ENCODE measurements around the gene NTM.
"Not testable (repeated sequence)": the region's sequence is repeated elsewhere in the genome, so short reads cannot be mapped to it uniquely, and the experiment has no call there.

The NTM gene

DNA sequence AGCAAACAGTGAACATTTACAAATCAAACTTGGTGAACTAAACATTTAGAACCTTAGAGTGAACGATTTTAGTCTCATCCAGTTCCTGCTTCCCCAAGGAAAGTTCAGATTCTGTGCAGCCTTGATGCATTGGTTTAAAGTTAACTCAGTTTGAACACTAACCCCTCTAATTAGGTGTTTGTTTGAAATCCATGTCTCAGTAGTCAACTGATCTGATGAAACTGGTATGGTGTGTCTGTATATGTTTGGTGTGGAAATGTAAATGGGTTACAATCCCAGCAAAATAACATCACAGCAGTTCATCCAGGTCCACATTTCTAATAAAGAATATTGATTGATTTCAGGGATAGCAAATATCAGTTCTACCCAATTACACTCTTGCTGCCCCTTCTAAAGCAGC, 532.0 kb downstream of the NTM start:
- in situ Hi-C loops (cut with MboI; ENCODE audit: low sequenced_read_pairs) = no loop called here

DNA sequence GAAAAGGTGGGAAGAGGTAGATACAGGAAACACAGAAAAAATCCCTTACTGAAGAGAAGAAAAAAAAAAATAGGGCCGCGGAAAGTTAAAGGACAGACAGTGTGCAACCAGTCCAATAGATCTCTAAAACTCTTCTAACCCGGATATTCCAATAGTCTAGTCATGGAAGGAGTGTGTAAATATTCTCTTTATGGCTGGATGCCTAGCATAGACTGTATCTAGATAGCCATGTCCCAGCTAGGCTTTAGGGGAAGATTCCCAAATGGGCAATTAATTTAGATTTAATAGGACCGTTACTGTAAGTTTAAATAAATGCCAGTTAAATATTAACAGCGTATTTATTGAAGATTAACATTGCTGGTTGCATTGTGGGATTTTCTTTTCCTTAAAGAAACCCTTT, 532.7 kb downstream of the NTM start:
- in situ Hi-C loops (cut with MboI; ENCODE audit: low sequenced_read_pairs) = no loop called here

DNA sequence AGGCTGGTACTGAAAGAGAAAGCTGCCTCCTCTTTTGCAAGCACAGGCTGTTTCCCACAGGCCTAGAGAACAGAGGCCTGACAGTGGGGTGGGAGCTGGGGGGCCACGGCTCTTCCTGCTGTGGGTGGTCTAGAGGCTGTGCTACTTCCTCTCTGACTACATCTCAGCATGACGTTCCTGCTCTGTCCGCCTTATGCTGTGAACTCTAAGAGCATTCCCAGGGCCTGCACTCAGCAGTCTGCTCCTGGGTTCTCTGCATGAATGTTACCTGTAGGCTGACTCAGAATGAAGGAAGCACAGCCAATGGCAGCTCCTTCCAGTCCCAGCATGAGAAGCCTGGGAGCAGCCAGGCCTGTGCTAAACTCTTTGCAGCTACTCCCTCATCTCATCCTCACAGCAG, 534.3 kb downstream of the NTM start:
- in situ Hi-C loops (cut with MboI; ENCODE audit: low sequenced_read_pairs) = no loop called here

DNA sequence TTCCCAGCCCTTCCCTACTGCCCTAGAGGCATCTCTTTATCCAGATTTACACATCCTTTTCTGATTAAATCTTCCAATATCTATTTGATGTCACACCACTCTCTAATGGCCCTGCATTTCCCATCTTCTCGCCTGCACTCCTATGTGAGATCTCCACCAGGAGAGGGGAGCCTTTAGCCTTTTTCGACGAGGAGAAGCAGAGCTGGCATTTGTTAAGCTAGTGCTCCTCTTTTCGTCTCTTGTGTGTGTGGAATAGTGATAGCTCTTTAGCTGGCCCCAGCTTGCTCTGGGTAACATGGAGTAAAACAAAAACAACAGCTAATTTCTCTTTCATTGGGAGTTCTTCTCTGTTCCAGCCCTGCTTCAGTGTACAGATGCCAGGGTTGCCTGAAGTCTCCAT, 536.5 kb downstream of the NTM start:
- in situ Hi-C loops (cut with MboI; ENCODE audit: low sequenced_read_pairs) = no loop called here

DNA sequence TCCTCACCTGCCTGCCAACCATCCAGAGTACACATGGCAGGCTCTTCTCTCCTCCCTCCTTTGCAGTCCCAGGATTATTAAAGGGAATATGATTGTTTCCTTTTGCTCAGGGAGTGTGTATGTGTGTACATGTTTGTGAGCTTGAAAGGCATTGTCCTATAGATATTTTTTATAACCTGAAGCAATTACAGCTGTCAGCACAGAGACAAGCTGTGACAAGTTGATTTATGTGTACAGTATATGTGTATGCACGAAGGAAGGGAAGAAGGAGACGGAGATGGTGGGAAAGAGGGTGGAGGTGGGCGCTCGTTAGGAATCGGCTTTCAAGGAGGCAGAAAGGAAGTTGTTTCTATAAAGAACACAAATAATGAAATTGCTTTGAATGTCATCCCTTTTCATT, 537.0 kb downstream of the NTM start:
- in situ Hi-C loops (cut with MboI; ENCODE audit: low sequenced_read_pairs) = no loop called here

DNA sequence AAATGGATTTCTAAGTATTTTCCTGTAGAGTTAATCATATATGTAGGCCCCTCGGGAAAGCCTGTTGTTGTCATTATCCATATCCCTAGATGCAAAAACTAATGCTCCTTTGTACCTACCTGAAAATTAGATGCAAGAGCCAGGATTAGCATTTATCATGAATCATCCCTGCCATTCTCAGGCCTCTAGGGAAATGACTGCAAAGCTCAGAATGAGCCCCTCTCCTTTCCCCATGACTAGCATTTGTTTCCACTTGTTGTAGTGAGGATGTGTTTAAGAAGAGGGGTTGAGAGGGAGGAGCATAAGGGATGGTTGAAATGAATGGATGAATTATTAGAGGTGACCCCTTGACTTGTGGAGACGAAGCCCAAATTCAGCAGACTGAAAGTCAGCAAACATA, 537.9 kb downstream of the NTM start:
- in situ Hi-C loops (cut with MboI; ENCODE audit: low sequenced_read_pairs) = no loop called here

DNA sequence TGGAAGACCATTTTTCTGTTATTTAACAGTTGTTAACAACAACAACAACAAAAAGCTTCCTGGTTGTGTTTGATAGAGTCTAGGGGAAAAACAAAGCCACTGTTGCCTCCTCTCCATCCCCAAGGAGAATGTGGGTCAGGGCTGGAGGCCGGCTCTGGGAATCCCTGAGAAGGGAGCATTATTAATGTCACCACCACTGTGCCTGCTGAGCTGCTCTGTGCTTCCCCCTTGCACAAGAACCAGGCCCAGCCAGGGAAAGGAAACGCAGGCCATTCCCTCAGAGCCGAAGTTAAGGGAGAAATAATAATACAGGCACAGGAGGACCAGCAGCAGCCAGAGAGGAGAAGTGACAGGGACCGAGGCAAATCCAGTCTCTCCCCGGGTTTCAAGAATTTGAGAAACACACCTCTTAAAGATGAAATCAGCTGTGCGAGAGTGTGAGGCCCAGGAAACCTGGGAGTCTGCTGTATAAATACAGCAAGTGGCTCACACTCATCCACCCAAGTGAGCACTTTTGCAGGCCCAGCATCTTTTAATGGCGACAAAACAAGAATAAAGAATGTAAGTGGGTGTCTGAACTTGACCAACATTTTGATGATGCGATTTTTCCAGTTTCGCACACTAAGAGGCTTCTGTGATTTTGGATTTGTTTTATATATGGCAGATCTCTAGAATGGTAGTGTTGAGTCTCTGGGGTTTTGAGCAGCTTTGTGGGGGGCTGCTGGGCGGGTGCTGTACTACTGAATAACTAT, 539.2 kb downstream of the NTM start:
- in situ Hi-C loops (cut with MboI; ENCODE audit: low sequenced_read_pairs) = no loop called here

DNA sequence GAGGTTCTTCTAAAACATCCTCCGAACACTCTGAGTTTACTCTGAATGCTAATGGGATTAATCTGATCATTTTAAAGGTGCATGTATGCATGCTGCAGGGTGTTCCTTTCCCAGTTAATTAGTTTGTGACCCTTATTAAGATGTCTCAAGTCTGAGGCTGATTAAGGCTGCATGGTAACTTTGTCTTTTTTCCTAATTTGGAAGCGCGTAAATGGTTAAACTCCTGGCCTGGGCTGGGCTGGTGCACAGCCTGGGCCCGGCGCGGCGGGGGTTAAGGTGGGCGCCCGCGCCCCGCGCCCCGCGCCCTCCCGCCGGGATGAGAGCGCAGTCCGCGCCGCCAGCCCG, 539.7 kb downstream of the NTM start:
- in situ Hi-C loops (cut with MboI; ENCODE audit: low sequenced_read_pairs) = no loop called here

DNA sequence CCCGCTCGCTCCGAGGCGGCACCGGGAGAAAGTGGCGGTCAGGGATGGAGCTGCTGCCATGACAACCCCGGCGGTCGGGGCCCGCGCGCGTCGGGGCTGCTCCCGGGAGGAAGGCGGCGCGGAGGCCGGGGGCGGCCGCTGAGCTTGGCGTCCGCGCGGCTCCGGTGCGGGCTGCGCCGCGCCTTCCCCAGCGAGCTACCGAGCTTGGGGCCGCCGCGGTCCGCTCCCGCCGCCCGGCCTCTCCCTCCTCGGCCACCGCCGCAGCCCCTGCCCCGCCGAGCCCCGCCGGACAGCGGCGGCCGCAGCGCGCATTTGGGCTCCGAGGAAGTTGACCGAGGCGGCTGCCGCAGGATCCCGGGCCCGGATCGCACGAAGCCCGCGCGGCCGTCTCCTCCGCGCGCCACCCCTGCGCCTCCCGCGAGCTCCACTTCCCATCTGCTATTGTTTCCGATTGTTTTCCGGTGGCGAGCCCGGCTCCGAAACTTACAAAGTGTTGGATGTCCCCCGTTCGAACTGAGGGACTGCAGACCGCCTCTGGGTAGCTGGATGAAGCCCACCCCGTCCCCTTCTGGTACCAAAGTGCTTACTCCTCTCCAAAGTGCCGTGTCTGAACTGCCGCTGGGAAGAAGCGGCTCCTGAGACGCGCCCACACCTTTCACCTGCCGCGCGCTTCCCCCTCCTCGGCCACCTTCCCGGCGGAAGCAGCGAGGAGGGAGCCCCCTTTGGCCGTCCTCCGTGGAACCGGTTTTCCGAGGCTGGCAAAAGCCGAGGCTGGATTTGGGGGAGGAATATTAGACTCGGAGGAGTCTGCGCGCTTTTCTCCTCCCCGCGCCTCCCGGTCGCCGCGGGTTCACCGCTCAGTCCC, 540.3 kb downstream of the NTM start:
- in situ Hi-C loops (cut with MboI; ENCODE audit: low sequenced_read_pairs) = no loop called here

DNA sequence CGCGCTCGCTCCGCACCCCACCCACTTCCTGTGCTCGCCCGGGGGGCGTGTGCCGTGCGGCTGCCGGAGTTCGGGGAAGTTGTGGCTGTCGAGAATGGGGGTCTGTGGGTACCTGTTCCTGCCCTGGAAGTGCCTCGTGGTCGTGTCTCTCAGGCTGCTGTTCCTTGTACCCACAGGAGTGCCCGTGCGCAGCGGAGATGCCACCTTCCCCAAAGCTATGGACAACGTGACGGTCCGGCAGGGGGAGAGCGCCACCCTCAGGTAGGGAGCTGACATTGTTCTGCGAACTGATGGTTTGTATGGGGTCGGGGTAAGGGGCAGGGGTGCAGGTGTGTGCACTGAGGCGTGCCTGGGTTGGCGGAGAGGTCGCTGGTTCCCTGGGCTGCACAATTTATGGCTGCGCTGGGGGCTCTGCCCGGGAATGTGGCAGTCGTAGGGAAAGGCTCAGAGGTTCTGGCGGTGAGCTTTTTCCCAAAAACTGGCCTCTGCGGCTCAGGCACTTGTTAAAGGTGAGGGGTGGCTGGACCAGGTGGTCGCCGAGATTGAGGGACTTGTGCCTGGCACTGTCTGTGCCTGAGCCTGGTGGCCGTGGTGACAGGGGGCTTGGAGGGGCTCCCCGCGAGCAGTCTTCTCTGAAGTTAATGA, 541.1 kb downstream of the NTM start:
- in situ Hi-C loops (cut with MboI; ENCODE audit: low sequenced_read_pairs) = not testable (repeated sequence)

DNA sequence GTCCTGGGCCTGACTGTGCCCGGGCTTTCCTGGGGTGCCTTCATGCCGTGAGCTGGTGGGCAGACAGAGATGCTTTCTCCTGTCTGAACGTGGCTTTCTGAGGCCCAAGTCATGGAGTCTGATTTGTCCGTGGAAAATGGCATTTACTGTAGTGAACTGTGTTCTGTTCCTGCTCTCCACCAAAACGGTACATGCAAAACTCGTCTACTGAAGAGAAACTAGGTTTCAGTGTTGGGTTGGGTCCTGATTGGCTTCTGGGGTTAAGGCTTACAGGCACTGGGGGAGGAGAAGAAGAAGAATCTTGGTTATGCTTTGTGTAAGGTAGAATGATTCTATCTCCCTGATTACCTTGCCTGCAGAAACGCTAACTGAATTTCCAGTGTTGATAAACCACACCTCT, 541.7 kb downstream of the NTM start:
- in situ Hi-C loops (cut with MboI; ENCODE audit: low sequenced_read_pairs) = no loop called here

DNA sequence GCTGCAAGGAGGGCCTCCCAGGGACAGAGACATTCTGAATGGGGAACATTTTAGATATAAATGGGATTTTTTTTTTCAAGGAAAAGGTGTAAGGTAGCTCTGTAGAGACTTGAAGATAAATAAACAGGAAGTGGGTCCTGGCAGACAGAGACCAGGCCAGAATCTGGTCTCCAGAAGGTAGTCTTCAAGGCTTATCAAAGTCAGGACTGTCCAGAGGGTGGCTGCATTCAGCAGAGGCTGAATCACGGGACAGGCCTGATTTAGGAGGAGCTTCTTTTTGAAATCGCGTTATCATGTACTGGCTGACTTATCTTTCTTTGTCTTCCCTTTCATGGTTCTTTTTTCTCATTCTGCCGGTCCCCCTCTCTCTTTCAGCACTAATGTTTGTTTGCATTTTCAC, 542.9 kb downstream of the NTM start:
- in situ Hi-C loops (cut with MboI; ENCODE audit: low sequenced_read_pairs) = no loop called here

DNA sequence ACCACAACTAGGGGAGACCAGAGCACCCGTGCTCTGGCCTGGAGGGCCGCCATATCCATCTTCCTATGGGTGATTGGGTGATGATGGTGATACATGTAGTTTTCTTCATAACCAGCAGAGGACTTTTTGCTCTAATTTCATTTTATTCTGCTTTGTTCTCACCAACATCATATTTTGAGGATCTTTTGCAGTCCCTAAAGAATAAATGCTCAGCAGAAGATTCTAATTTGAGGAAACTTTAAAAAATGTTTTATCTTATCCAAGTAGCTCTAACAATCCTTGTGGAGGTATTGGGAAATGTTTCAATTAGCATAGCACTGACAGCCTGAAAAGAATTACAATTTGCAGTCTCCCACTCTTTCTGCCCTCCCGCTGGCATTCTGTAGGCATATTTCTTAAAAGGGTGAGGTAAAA, 544.0 kb downstream of the NTM start:
- in situ Hi-C loops (cut with MboI; ENCODE audit: low sequenced_read_pairs) = no loop called here

DNA sequence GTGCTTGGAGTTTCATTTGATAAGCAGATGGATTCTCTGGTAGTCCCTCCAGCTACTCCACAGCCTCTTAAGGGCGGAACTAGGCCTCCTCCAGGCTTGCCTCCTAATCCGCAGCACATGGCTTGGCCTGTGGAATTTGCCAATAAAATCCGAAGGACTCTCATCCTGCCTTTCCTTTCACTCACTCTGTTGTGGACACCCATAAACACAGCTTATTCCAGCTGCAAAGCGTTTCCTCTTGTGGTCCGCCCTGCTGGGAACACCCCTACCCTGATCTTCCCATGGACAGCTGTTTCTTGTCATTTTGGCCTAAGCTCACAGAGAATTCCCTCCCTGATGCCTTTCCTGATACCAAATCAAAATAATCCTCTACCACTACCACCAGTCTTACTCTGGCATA, 546.2 kb downstream of the NTM start:
- in situ Hi-C loops (cut with MboI; ENCODE audit: low sequenced_read_pairs) = no loop called here

DNA sequence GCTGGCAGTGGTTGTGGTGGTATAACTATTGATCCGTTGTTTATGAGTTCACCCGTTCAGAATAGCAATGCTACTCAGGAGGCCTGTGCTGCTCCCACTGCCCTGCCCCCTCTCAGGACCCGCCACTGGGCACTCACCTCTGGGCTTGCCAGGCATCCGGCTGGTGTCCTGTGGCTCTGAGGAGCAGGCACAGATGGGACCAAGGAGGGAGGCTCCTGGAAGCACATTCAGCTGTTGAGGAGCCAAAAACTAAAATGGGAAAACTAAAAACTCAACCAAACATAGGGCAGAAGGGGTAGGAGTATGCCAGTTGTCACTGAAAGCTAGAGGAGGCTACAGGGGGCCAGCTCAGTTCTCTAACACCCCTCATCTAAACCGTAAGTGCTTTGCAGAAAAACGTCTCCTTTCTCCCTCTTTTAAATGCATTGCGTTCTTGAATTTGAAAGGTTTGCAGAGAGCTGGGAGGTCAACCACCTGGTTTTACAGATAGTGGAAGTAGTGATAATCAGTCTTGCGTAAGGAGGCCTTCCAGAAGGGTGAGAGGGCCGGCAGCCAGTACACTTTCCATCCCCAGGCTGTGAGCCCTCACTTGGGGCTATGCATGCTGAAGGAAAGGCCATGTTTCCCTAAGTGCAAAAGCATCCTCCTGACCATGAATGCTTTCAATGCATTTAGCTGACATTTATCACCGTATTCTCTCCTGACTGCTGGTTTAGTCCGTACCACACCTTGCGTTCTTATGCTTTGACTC, 547.4 kb downstream of the NTM start:
- in situ Hi-C loops (cut with MboI; ENCODE audit: low sequenced_read_pairs) = no loop called here

DNA sequence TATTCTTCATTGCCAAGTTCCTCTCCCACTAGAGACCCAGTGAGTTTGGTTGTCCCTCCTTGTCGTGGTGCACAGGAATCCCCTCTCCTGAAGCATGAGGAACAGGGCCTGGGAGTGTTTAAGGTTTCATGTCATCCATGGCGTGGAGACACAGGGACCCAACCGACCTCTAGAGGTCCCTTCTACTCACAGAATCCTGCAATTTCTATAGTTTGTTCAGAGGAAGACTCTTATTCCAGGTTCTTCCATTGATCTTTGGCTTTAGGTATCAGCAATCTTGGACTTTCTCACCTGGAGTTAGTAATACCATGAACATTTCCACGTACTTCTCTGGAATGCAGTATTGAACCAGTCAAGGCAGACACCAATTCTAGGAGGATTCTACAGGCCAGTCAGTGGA, 548.2 kb downstream of the NTM start:
- in situ Hi-C loops (cut with MboI; ENCODE audit: low sequenced_read_pairs) = no loop called here

DNA sequence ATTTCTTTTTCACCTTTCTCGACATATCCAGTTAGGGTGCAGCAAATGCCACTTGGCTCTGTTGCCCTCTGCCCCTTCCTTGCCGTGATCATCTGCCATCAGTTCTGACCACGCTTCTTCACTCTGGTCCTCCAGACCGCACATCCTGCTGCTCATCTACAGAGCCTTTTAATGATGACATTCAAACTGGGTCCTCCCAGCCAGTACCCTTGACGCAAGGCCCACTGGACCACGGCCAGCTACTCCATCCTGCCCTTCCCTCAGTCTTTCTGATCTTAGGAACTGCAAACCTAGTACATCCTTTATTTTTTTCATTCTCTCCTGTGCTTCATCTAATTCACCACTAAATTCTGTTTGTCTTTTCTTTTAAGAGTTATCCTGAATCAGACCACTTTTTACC, 551.8 kb downstream of the NTM start:
- in situ Hi-C loops (cut with MboI; ENCODE audit: low sequenced_read_pairs) = no loop called here

DNA sequence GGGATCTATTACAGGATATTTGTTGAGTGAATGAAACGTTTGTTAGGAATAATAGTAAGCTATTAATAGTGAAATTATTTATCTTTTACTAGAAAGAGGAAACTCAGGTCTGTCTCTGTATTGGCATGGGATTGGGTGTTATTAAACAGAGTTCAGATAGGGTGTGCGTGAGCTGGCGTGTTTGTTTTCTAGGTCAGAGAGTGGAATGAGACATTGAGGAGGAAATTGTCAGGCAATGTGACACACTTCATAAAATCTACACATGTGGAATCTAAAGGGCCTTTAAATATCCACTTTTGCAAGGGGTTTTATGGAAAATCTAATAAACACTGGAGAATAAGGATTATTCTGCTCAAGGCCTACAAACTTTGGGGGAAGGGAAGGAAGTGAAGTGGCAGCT, 552.9 kb downstream of the NTM start:
- in situ Hi-C loops (cut with MboI; ENCODE audit: low sequenced_read_pairs) = no loop called here

DNA sequence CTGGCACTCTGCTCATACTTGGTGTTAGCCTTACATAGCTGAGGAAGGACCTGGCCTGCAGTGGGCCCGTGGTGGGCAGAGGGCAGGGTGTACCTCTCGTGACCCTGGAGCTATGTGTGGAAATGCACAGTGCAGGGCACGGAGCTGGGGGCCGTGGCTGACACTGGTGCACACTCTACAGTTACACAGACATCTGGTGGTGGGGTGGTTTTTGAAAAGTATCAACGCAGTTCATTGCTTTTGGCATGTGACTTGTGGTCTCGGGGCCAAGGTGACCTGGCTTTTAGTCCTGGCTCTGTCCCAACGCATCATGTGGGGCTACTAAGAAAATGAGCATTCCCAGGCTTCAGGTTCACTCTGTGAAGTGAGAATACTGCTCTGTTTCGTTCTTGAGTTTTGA, 553.6 kb downstream of the NTM start:
- in situ Hi-C loops (cut with MboI; ENCODE audit: low sequenced_read_pairs) = no loop called here

DNA sequence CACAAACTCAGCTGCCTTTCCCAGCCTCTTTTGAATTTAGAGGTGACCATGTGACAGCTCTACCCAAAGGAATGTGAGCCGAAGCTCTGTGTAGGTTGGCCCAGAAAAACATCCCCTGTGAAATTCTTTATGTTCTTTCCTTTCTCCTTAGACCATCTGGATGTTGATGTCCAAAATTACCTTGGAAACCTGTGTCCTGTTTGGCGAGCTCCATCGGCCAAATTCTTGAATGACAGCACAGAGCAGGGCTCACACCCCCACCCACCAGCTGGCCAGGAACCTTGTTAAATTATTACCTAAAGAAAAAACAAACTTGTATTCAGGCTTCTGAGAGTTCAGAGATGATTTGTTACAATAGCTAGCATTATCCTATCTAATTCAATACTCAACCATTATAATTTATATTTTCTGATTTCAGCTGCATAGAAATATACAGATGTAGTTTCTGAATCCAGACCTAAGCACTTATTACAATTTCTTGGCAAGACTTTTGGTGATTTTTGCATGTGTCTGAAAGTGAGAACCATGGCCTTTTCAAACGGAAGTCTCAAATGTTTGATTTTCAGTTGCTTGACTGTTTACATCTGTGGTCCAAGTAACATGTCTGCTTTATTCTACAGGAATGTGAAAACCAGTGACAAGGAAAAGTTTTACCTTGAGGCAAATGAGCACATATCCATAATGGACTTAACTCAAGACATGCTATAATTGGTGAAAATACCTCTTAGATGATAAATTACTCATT, 554.2 kb downstream of the NTM start:
- in situ Hi-C loops (cut with MboI; ENCODE audit: low sequenced_read_pairs) = no loop called here

DNA sequence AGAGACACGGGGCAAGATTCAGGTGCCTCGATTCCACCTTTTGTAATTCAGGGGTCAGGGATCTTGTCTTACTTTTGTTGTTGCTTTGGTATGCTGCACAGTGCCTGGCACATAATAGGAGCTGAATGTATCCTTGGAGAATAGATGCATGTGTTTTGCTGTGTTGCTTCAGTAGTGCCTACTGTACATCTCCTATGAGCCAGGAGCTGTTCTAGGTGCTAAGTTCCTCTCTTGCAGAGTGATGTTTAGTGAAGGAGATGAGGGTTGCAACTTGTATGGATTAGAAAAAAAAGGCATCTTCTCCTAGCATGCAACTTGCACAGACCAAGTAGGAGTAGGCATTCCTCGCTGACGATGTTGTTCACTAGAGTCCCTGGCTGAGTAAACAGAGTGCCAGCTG, 555.4 kb downstream of the NTM start:
- in situ Hi-C loops (cut with MboI; ENCODE audit: low sequenced_read_pairs) = no loop called here
